GM19468 (cell line): Measurements from ENCODE around the gene GCG.

Experiments
- ATAC-seq: cut with Tn5 transposase; IDR thresholded peaks from one replicate; pipeline ENCODE4 v1.9.1; 2021; ENCODE audit warnings: mild to moderate bottlenecking, moderate library complexity, moderate number of reproducible peaks; ENCODE audit not compliant: unreplicated experiment; ENCODE audit errors: extremely low read depth

The GCG gene

GRCh38 chr2:162152147-162152546 lies at the start of gene GCG:
Gene GCG (minus strand): TSS chr2:162152247. CDS start chr2:162149178, 3,069 bp downstream.
- ATAC-seq, result no peak

- ATAC-seq, result no peak
These were observed 48.6 kb upstream of the GCG start for GRCh38 chr2:162200636-162201035.

- ATAC-seq, result no peak
These were observed 47.9 kb upstream of the GCG start for GRCh38 chr2:162199913-162200312.

GRCh38 chr2:162198239-162198638 lies 46.2 kb upstream of the GCG start:
- ATAC-seq, result no peak

- ATAC-seq, result no peak
These were observed 45.2 kb upstream of the GCG start for GRCh38 chr2:162197069-162197825.

GRCh38 chr2:162196638-162197037 lies 44.6 kb upstream of the GCG start:
- no peak for ATAC-seq

GRCh38 chr2:162188451-162188850 lies 36.4 kb upstream of the GCG start:
- no peak for ATAC-seq

GRCh38 chr2:162185541-162186232 lies 33.6 kb upstream of the GCG start:
- ATAC-seq, result no peak

- ATAC-seq, result no peak
These were observed 32.9 kb upstream of the GCG start for GRCh38 chr2:162184821-162185450.

GRCh38 chr2:162184359-162184758 lies 32.3 kb upstream of the GCG start:
- no peak for ATAC-seq

- no peak for ATAC-seq
These were observed 30.3 kb upstream of the GCG start for GRCh38 chr2:162182395-162182794.

- no peak for ATAC-seq
These were observed 25.3 kb upstream of the GCG start for GRCh38 chr2:162177301-162177700.

- ATAC-seq, result no peak
These were observed 23.7 kb upstream of the GCG start for GRCh38 chr2:162175714-162176113.

GRCh38 chr2:162174746-162175145 lies 22.7 kb upstream of the GCG start:
- no peak for ATAC-seq

- no peak for ATAC-seq
These were observed 20.8 kb upstream of the GCG start for GRCh38 chr2:162172802-162173370.

GRCh38 chr2:162166745-162167144 lies 14.7 kb upstream of the GCG start:
- ATAC-seq, result no peak

GRCh38 chr2:162166174-162166573 lies 14.1 kb upstream of the GCG start:
- ATAC-seq, result no peak

- ATAC-seq, result no peak
These were observed 12.8 kb upstream of the GCG start for GRCh38 chr2:162164802-162165201.

GRCh38 chr2:162159446-162159845 lies 7.4 kb upstream of the GCG start:
- ATAC-seq, result no peak

GRCh38 chr2:162156149-162156548 lies 4.1 kb upstream of the GCG start:
- no peak for ATAC-seq

GRCh38 chr2:162155093-162155492 lies 3.0 kb upstream of the GCG start:
- ATAC-seq, result no peak
